K562 (cell line): ENCODE data around the gene ADGRF5. TPM values are rescaled to one million over a fixed set of nuclear protein-coding genes. Genes with fewer than 3 reads are reported as not detected.

ENCODE experiments used
- ATAC-seq: fragments of 200-7000 bp; cut with Tn5 transposase; 3 replicates; pipeline ENCODE4 v1.9.1; 2020; ENCODE audit warnings: moderate library complexity
- BruUV-seq: library from RNA; stranded (reverse); fragments of 400-500 nt; replicated peaks from 2 replicates; lab custom pipeline; 2021; lab: Mats Ljungman, UMichigan
- CTCF ChIA-PET: fragments of 300-600 bp; formaldehyde crosslinking; extraction: SDS; loops from one replicate; lab custom pipeline; 2021; ENCODE audit warnings: low intra/inter-chr PET ratio; lab: Yijun Ruan, JAX
- POLR2A ChIA-PET: fragments of 300-600, 350-650 bp; sonication (Branson Sonifier 250); formaldehyde crosslinking; extraction: SDS; loops from one replicate; lab custom pipeline; 2021; ENCODE audit warnings: antibody characterized with exemption, inconsistent platforms; lab: Yijun Ruan, JAX
- DNase-seq, 4 experiments: peaks; one replicate each; pipeline versions ENCODE4 v3.0.0 to v3.0.0-alpha.2; 2011 to 2018; ENCODE audit warnings: low spot score in 3 of 4, mixed read lengths in 3 of 4; ENCODE audit errors: extremely low read depth in 1 of 4
- FAIRE-seq: peaks from 2 replicates; lab custom pipeline; 2011; peaks lifted over from hg19 to GRCh38; lab: Jason Lieb, UNC
- H2AFZ ChIP-seq: 2 replicates; pipeline ENCODE4 v1.6.0; 2011; ENCODE audit warnings: low read depth, low read length, control low read depth, inconsistent platforms
- H3K27ac ChIP-seq: fragments of 200-600 bp; 3 replicates; pipeline ENCODE4 v1.8.0; 2011; ENCODE audit warnings: low read depth, mild to moderate bottlenecking, control low read depth, inconsistent platforms, low read length, moderate library complexity, mixed read lengths; ENCODE audit errors: extremely low read depth
- H3K27me3 ChIP-seq, 2 experiments: fragments of 300-600 bp in 1 of 2; 2 replicates in 1 of 2; 3 replicates in 1 of 2; pipeline versions ENCODE4 v1.6.0 to v1.8.0; 2011; ENCODE audit warnings: inconsistent platforms in 2 of 2, low read length in 2 of 2, mild to moderate bottlenecking in 1 of 2, mixed read lengths in 1 of 2, moderate library complexity in 1 of 2; ENCODE audit not compliant: control insufficient read depth in 2 of 2, insufficient read depth in 2 of 2
- H3K36me3 ChIP-seq: fragments of 300-600 bp; 3 replicates; pipeline ENCODE4 v1.8.0; 2011; ENCODE audit warnings: mild to moderate bottlenecking, low read length, inconsistent platforms; ENCODE audit not compliant: control insufficient read depth, insufficient read depth
- H3K4me1 ChIP-seq, 2 experiments: fragments of 200-600 bp in 1 of 2; replicated peaks in 1 of 2; 2 replicates in 1 of 2; 3 replicates in 1 of 2; pipeline versions ENCODE4 v1.5.1 to v1.8.0; 2011; ENCODE audit warnings: inconsistent platforms in 2 of 2, low read length in 2 of 2, mild to moderate bottlenecking in 1 of 2, mixed read lengths in 1 of 2, moderate library complexity in 1 of 2; ENCODE audit not compliant: control insufficient read depth in 2 of 2, insufficient read depth in 2 of 2
- H3K4me2 ChIP-seq: 2 replicates; pipeline ENCODE4 v1.6.1; 2011; ENCODE audit warnings: low read length, control low read depth, inconsistent platforms, mixed read lengths; ENCODE audit not compliant: insufficient read depth
- H3K4me3 ChIP-seq: fragments of 200-600 bp; sonication (generic), shearing (Covaris generic); 2 replicates; pipeline ENCODE4 v1.5.1; 2016; ENCODE audit warnings: control low read depth, inconsistent platforms
- H3K79me2 ChIP-seq: fragments of 200-600 bp; 3 replicates; pipeline ENCODE4 v1.8.0; 2011; ENCODE audit warnings: low read length, inconsistent platforms; ENCODE audit not compliant: control insufficient read depth, insufficient read depth
- H3K9ac ChIP-seq, 2 experiments: 2 replicates each; pipeline versions ENCODE4 v1.6.0 to v1.6.1; 2011; ENCODE audit warnings: low read depth in 2 of 2, low read length in 2 of 2, control low read depth in 1 of 2, inconsistent platforms in 1 of 2, mild to moderate bottlenecking in 1 of 2, mixed read lengths in 1 of 2; ENCODE audit not compliant: insufficient read depth in 1 of 2
- H3K9me1 ChIP-seq: one replicate; pipeline ENCODE4 v1.6.0; 2011; ENCODE audit warnings: inconsistent platforms, mild to moderate bottlenecking, low read length, moderate library complexity; ENCODE audit not compliant: control insufficient read depth, insufficient read depth
- H3K9me3 ChIP-seq: replicated peaks from 2 replicates; pipeline ENCODE4 v1.5.1; 2011; ENCODE audit warnings: low read depth, low read length, inconsistent platforms; ENCODE audit not compliant: control insufficient read depth, insufficient read depth
- H4K20me1 ChIP-seq: replicated peaks from 2 replicates; pipeline ENCODE4 v1.6.1; 2011; ENCODE audit warnings: low read length, inconsistent platforms, mixed read lengths; ENCODE audit not compliant: control insufficient read depth, insufficient read depth
- BCL6 ChIP-seq: fragments of 250-450 bp; sonication (Bioruptor Pico); IDR thresholded peaks from 2 replicates; pipeline ENCODE4 v1.4.0; 2020
- CREBBP ChIP-seq: IDR thresholded peaks from one replicate; pipeline ENCODE4 v1.6.1; 2012; ENCODE audit warnings: low read depth, mild to moderate bottlenecking, control low read depth, inconsistent platforms, low read length
- CXXC5 ChIP-seq: fragments of 250-450 bp; sonication (Bioruptor Pico); IDR thresholded peaks from 2 replicates; pipeline ENCODE4 v1.8.0; 2022; ENCODE audit warnings: inconsistent platforms, mild to moderate bottlenecking, moderate library complexity
- EGR1 ChIP-seq: fragments of 450-650 bp; conservative IDR thresholded peaks from 2 replicates; pipeline ENCODE4 v1.6.1; 2017; ENCODE audit warnings: mild to moderate bottlenecking
- KLF16 ChIP-seq: IDR thresholded peaks from 2 replicates; pipeline ENCODE4 v1.6.1; 2016; ENCODE audit warnings: antibody characterized with exemption
- MEF2D ChIP-seq: conservative IDR thresholded peaks from 2 replicates; pipeline ENCODE4 v1.6.1; 2016; ENCODE audit warnings: low read depth, missing genetic modification characterization, missing compliant biosample characterization
- RBM39 ChIP-seq: fragments of 200-400 bp; formaldehyde crosslinking; optimal IDR thresholded peaks from 2 replicates; pipeline ENCODE3; 2018; ENCODE audit warnings: low read depth, low read length
- SRSF1 ChIP-seq: fragments of 200-400 bp; formaldehyde crosslinking; IDR thresholded peaks from 2 replicates; pipeline ENCODE4 v1.6.1; 2017; ENCODE audit warnings: mild to moderate bottlenecking, low read depth, low read length, moderate library complexity
- TAF15 ChIP-seq: fragments of 200-400 bp; formaldehyde crosslinking; IDR thresholded peaks from 2 replicates; pipeline ENCODE4 v1.6.1; 2017; ENCODE audit warnings: mild to moderate bottlenecking, low read depth, low read length, moderate library complexity
- TEAD1 ChIP-seq, 2 experiments: fragments of 450-650 bp in 1 of 2; sonication (generic) in 1 of 2; formaldehyde crosslinking; IDR thresholded peaks; 2 replicates each; pipeline versions ENCODE4 v1.4.0 to v1.8.0; 2020 to 2022; ENCODE audit warnings: mild to moderate bottlenecking in 2 of 2, missing genetic modification reagents in 1 of 2
- ZNF408 ChIP-seq: fragments of 250-450 bp; sonication (Bioruptor Pico); IDR thresholded peaks from 2 replicates; pipeline ENCODE4 v1.4.0; 2020; ENCODE audit warnings: low read depth, mild to moderate bottlenecking, moderate library complexity
- WGBS: fragments of 100-300 bp; shearing (Covaris generic); methylation state at CpG from one replicate; pipeline ENCODE4 v1.1.6; 2016; ENCODE audit warnings: low coverage, mixed read lengths; ENCODE audit not compliant: insufficient coverage; ENCODE audit errors: missing lambda C conversion rate; 5-methylcytosine and 5-hydroxymethylcytosine counted together
- in situ Hi-C: fragments of 300-500 bp; cut with MboI; formaldehyde crosslinking; loops from 4 replicates; pipeline ENCODE4 v1.15.0; 2018; ENCODE audit warnings: inconsistent platforms, mixed read lengths
- intact Hi-C: fragments of 100-400 bp; cut with micrococcal nuclease; formaldehyde crosslinking; loops from 2 replicates; pipeline ENCODE4 v1.14.2; 2022
- polyA plus RNA-seq, 8 experiments: library from polyadenylated mRNA; depleted of rRNA in 4 of 8; stranded (reverse) in 5 of 8; unstranded in 3 of 8; fragments of >200 nt; fragmentation: Nextera tagmentation in 2 of 8; fragmentation: Illumina TruSeq in 1 of 8; extraction: Ambion mirVana in 2 of 8; extraction: Trizol in 1 of 8; gene quantifications; 2 replicates each; pipeline versions ENCODE4 v1.2.1 to v1.2.3, GENCODE V29; 2011 to 2014; ENCODE audit warnings: inconsistent platforms in 1 of 8, missing spikeins in 1 of 8
- total RNA-seq, 7 experiments: library from RNA; depleted of rRNA in 6 of 7; stranded (reverse); fragments of >200 nt in 6 of 7; fragmentation: Illumina TruSeq in 2 of 7; extraction: Trizol in 2 of 7; gene quantifications; 2 replicates each; pipeline versions ENCODE4 v1.2.1 to v1.2.3, GENCODE V29; 2011 to 2021; ENCODE audit warnings: low replicate concordance in 1 of 7
- TF ChIP-seq, protein P1 (sequence below): fragments of 250-450 bp; sonication (Bioruptor Pico); IDR thresholded peaks from 2 replicates; pipeline ENCODE4 v1.5.0; 2022; ENCODE audit warnings: mild to moderate bottlenecking
- TF ChIP-seq, protein P2 (sequence below): fragments of 250-450 bp; sonication (Bioruptor Pico); IDR thresholded peaks from 2 replicates; pipeline ENCODE4 v1.8.0; 2021; ENCODE audit warnings: moderate library complexity, mild to moderate bottlenecking, inconsistent platforms

The ADGRF5 gene
- total and polyA plus RNA-seq, 9 of the 15 experiments (the other 6 are each of a cell fraction or from before 2014, with no cell fraction given), result 0.07 TPM; not detected in 8

GRCh38 chr6:46961711-46962110, 40.0 kb upstream of the ADGRF5 start:
- no peak for FAIRE-seq
- Histone ChIP-seq H3K27me3 (no peaks in the 10 kb centered on the region), H3K4me1 (no peaks in the 10 kb centered on the region)
- TF ChIP-seq ZNF408 (CRISPR knock-in tag) (no peak), CXXC5 (CRISPR knock-in tag) (no peak), MEF2D (tag) (no peak), TEAD1 (CRISPR knock-in tag; IDR thresholded peaks at IDR 0.05) (no peak), EGR1 (no peak), CREBBP (no peak), SRSF1 (no peak), RBM39 (no peak), BCL6 (CRISPR knock-in tag) (no peak), TAF15 (no peak), KLF16 (no peak)
- TF ChIP-seq, protein P1, sequence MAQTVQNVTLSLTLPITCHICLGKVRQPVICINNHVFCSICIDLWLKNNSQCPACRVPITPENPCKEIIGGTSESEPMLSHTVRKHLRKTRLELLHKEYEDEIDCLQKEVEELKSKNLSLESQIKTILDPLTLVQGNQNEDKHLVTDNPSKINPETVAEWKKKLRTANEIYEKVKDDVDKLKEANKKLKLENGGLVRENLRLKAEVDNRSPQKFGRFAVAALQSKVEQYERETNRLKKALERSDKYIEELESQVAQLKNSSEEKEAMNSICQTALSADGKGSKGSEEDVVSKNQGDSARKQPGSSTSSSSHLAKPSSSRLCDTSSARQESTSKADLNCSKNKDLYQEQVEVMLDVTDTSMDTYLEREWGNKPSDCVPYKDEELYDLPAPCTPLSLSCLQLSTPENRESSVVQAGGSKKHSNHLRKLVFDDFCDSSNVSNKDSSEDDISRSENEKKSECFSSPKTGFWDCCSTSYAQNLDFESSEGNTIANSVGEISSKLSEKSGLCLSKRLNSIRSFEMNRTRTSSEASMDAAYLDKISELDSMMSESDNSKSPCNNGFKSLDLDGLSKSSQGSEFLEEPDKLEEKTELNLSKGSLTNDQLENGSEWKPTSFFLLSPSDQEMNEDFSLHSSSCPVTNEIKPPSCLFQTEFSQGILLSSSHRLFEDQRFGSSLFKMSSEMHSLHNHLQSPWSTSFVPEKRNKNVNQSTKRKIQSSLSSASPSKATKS (CRISPR knock-in tag), result no peak
- TF ChIP-seq, protein P2, sequence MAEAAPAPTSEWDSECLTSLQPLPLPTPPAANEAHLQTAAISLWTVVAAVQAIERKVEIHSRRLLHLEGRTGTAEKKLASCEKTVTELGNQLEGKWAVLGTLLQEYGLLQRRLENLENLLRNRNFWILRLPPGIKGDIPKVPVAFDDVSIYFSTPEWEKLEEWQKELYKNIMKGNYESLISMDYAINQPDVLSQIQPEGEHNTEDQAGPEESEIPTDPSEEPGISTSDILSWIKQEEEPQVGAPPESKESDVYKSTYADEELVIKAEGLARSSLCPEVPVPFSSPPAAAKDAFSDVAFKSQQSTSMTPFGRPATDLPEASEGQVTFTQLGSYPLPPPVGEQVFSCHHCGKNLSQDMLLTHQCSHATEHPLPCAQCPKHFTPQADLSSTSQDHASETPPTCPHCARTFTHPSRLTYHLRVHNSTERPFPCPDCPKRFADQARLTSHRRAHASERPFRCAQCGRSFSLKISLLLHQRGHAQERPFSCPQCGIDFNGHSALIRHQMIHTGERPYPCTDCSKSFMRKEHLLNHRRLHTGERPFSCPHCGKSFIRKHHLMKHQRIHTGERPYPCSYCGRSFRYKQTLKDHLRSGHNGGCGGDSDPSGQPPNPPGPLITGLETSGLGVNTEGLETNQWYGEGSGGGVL (CRISPR knock-in tag), result no peak
- TF ChIP-seq, all 486 proteins: peak for 0
- Histone ChIP-seq H3K27ac (no peak overlapping the region), H3K4me2 (no peak overlapping the region), H4K20me1 (no peaks in the 10 kb centered on the region), H3K36me3 (no peaks in the 10 kb centered on the region), H3K4me3 (no peak overlapping the region), H3K9me3 (no peaks in the 10 kb centered on the region), H3K9me1 (no peaks in the 10 kb centered on the region), H3K9ac (no peak overlapping the region), H2AFZ (no peak overlapping the region), H3K79me2 (no peaks in the 10 kb centered on the region)
- no peak for DNase-seq
- CTCF ChIA-PET, result no interaction called here
- in situ Hi-C loops, result no loop called here
- POLR2A ChIA-PET, result interaction anchor here (1.1 to 1.2 kb wide), 2 partner anchors 10 to 20 kb away, joined by 3 to 4 read pairs; no protein-coding TSS in a partner anchor
- no peak for ATAC-seq
- BruUV-seq, result no TSS peak
- intact Hi-C loops, result no loop called here
- whole genome bisulfite sequencing, result 0% methylated on average over 5 of the region's 5 CpGs
